COLO668 (cell line): ENCODE measurements around the gene WFIKKN1.

Experiments used
- DNase-seq: peaks from one replicate; lab custom pipeline; 2025; ENCODE audit not compliant: unreplicated experiment; lab: John Stamatoyannopoulos, UW

WFIKKN1 gene

GRCh38 chr16:636206-637080, 5.7 kb downstream of the WFIKKN1 start, which contains the start of gene METTL26:
Gene METTL26 (minus strand): TSS chr16:636305. CDS start chr16:636290, 15 bp downstream.
- DNase-seq, result peak; percentile 96

GRCh38 chr16:637081-638018, 6.6 kb downstream of the WFIKKN1 start:
- DNase-seq, result peak; percentile 92

- DNase-seq, result no peak
Measured at GRCh38 chr16:638034-638543, 7.3 kb downstream of the WFIKKN1 start.

GRCh38 chr16:638836-639235, 8.1 kb downstream of the WFIKKN1 start:
- no peak for DNase-seq

- DNase-seq, result no peak
Measured at GRCh38 chr16:640614-641013, 9.8 kb downstream of the WFIKKN1 start.

GRCh38 chr16:641326-642188, 10.8 kb downstream of the WFIKKN1 start, which contains the start of gene MCRIP2:
Gene MCRIP2 (plus strand): TSS chr16:641828. CDS start chr16:641992, 164 bp downstream.
- peak; percentile 92 for DNase-seq

GRCh38 chr16:642189-643049, 11.6 kb downstream of the WFIKKN1 start:
- peak; percentile 79 for DNase-seq

GRCh38 chr16:643050-643368, 12.2 kb downstream of the WFIKKN1 start:
- peak; percentile 26 for DNase-seq

GRCh38 chr16:644556-644955, 13.8 kb downstream of the WFIKKN1 start:
- DNase-seq, result no peak

- peak; percentile 22 for DNase-seq
Measured at GRCh38 chr16:645852-646678, 15.3 kb downstream of the WFIKKN1 start.

GRCh38 chr16:646679-647172, 15.9 kb downstream of the WFIKKN1 start:
- DNase-seq, result no peak

- peak; percentile 48 for DNase-seq
Measured at GRCh38 chr16:647173-647902, 16.6 kb downstream of the WFIKKN1 start.

GRCh38 chr16:648071-648780, 17.4 kb downstream of the WFIKKN1 start:
- DNase-seq, result peak; percentile 79

- DNase-seq, result peak; percentile 97
Measured at GRCh38 chr16:648781-649589, 18.2 kb downstream of the WFIKKN1 start, which contains the start of gene WDR90. Gene WDR90 (plus strand): TSS chr16:649365. CDS start chr16:649417, 52 bp downstream.

- peak; percentile 55 for DNase-seq
Measured at GRCh38 chr16:649631-650030, 18.8 kb downstream of the WFIKKN1 start.

- DNase-seq, result no peak
Measured at GRCh38 chr16:651844-652243, 21.1 kb downstream of the WFIKKN1 start.
